Fibroblast of mammary gland (primary cell): Measurements from ENCODE around the gene GPR18.

ENCODE experiments used
- DNase-seq: peaks from one replicate; pipeline ENCODE4 v3.0.0-alpha.2; 2010; ENCODE audit warnings: low read depth
- H3K4me3 ChIP-seq: 2 replicates; pipeline ENCODE4 v1.5.1; 2011; ENCODE audit warnings: low read depth, mild to moderate bottlenecking, low read length, moderate library complexity; ENCODE audit not compliant: control insufficient read depth
- CTCF ChIP-seq: conservative IDR thresholded peaks from 2 replicates; pipeline ENCODE4 v1.5.1; 2011; ENCODE audit warnings: low read depth, low read length, inconsistent platforms; ENCODE audit not compliant: control insufficient read depth, insufficient read depth

The GPR18 gene

GRCh38 chr13:99208185-99208584 is 50.0 kb downstream of the GPR18 start:
- no peak for TF ChIP-seq CTCF
- no peak for DNase-seq
- H3K4me3 ChIP-seq = no peak overlapping the region

- no peak overlapping the region for H3K4me3 ChIP-seq
- no peak for DNase-seq
- no peak for TF ChIP-seq CTCF
These were observed 50.7 kb downstream of the GPR18 start for GRCh38 chr13:99207511-99207910.

GRCh38 chr13:99206873-99207272 is 51.3 kb downstream of the GPR18 start:
- no peak overlapping the region for H3K4me3 ChIP-seq
- DNase-seq = no peak
- TF ChIP-seq CTCF = no peak

GRCh38 chr13:99206226-99206625 is 52.0 kb downstream of the GPR18 start:
- H3K4me3 ChIP-seq = no peak overlapping the region
- TF ChIP-seq CTCF = no peak
- no peak for DNase-seq

- TF ChIP-seq CTCF = no peak
- no peak overlapping the region for H3K4me3 ChIP-seq
- no peak for DNase-seq
These were observed 52.5 kb downstream of the GPR18 start for GRCh38 chr13:99205621-99206220.
